OCI-LY7 (cell line): ENCODE data around the gene METTL1. TPM values are rescaled to one million over a fixed set of nuclear protein-coding genes. Genes with fewer than 3 reads are reported as not detected.

Experiments
- BruUV-seq: library from RNA; stranded (reverse); fragments of 400-500 nt; replicated peaks from 2 replicates; lab custom pipeline; 2021; lab: Mats Ljungman, UMichigan
- CTCF ChIA-PET: fragments of 300-600 bp; sonication (Branson Sonifier 250); formaldehyde crosslinking; loops from one replicate; lab custom pipeline; 2022; ENCODE audit warnings: antibody characterized with exemption; ENCODE audit not compliant: unreplicated experiment; lab: Charles Lee
- POLR2A ChIA-PET: fragments of 300-600 bp; sonication (Branson Sonifier 250); formaldehyde crosslinking; loops from one replicate; lab custom pipeline; 2022; ENCODE audit warnings: antibody characterized with exemption; lab: Charles Lee
- DNase-seq: peaks from one replicate; pipeline ENCODE4 v3.0.0-alpha.2; 2015; ENCODE audit warnings: low spot score
- H2AFZ ChIP-seq: fragments of 200-600 bp; sonication (generic), shearing (Covaris generic); 2 replicates; pipeline ENCODE4 v1.6.1; 2014; ENCODE audit warnings: mild to moderate bottlenecking, antibody characterized with exemption, low read length, moderate library complexity
- H3K27ac ChIP-seq: fragments of 200-600 bp; sonication (generic); 2 replicates; pipeline ENCODE4 v1.5.1; 2014; ENCODE audit warnings: mixed run types, low read depth, mild to moderate bottlenecking, moderate library complexity, low read length, inconsistent platforms; ENCODE audit not compliant: poor library complexity, severe bottlenecking
- H3K36me3 ChIP-seq: fragments of 200-600 bp; sonication (generic); 2 replicates; pipeline ENCODE4 v1.6.1; 2014; ENCODE audit warnings: mild to moderate bottlenecking, antibody characterized with exemption, low read length, moderate library complexity, mixed read lengths; ENCODE audit not compliant: insufficient read depth
- H3K4me1 ChIP-seq: fragments of 200-600 bp; sonication (generic); 2 replicates; pipeline ENCODE4 v1.5.1; 2014; ENCODE audit warnings: mild to moderate bottlenecking, low read length; ENCODE audit not compliant: insufficient read depth, poor library complexity, severe bottlenecking
- H3K4me2 ChIP-seq: fragments of 200-600 bp; sonication (generic); 2 replicates; pipeline ENCODE4 v1.6.1; 2014; ENCODE audit warnings: mild to moderate bottlenecking, low read length
- H3K4me3 ChIP-seq: fragments of 200-600 bp; sonication (generic); 2 replicates; pipeline ENCODE4 v1.5.1; 2014; ENCODE audit warnings: mild to moderate bottlenecking, low read depth, low read length; ENCODE audit not compliant: poor library complexity, severe bottlenecking
- H3K79me2 ChIP-seq: fragments of 200-600 bp; sonication (generic); 2 replicates; pipeline ENCODE4 v1.6.1; 2016; ENCODE audit warnings: low read depth, mild to moderate bottlenecking, low read length, moderate library complexity, mixed read lengths; ENCODE audit not compliant: insufficient read depth
- H3K9me2 ChIP-seq: fragments of 200-600 bp; sonication (generic); 2 replicates; pipeline ENCODE4 v1.6.1; 2016; ENCODE audit warnings: mild to moderate bottlenecking, low read length, mixed read lengths; ENCODE audit not compliant: insufficient read depth
- H3K9me3 ChIP-seq: fragments of 200-600 bp; sonication (generic); 2 replicates; pipeline ENCODE4 v1.6.1; 2014; ENCODE audit warnings: mild to moderate bottlenecking, mixed run types, low read length, mixed read lengths
- H4K20me1 ChIP-seq: fragments of 200-600 bp; sonication (generic); 2 replicates; pipeline ENCODE4 v1.6.1; 2014; ENCODE audit warnings: mild to moderate bottlenecking, antibody characterized with exemption, low read length, moderate library complexity, mixed read lengths; ENCODE audit not compliant: insufficient read depth
- EZH2phosphoT487 ChIP-seq: fragments of 200-600 bp; sonication (generic); IDR thresholded peaks from 2 replicates; pipeline ENCODE4 v1.6.1; 2018; ENCODE audit warnings: low read depth, borderline replicate concordance, mild to moderate bottlenecking, mixed run types, antibody characterized with exemption, low read length, moderate library complexity, mixed read lengths
- intact Hi-C: fragments of 100-400 bp; cut with micrococcal nuclease; formaldehyde crosslinking; loops from one replicate; pipeline ENCODE4 v1.10.0; 2022; ENCODE audit not compliant: unreplicated experiment
- total RNA-seq, 2 experiments: library from RNA; depleted of rRNA in 1 of 2; stranded (reverse); fragments of >200 nt in 1 of 2; shearing (Covaris generic) in 1 of 2; gene quantifications; 2 replicates each; pipeline ENCODE4 v1.2.3, GENCODE V29; 2014 to 2022
- TF ChIP-seq, protein P1 (sequence below): fragments of 200-600 bp; sonication (generic); conservative IDR thresholded peaks from 2 replicates; pipeline ENCODE4 v1.5.1; 2014; ENCODE audit warnings: mild to moderate bottlenecking, antibody characterized with exemption, low read length, moderate library complexity, mixed read lengths

The METTL1 gene
- total RNA-seq, 2 experiments from 2014 or later: 22.2 to 23.6 TPM

DNA sequence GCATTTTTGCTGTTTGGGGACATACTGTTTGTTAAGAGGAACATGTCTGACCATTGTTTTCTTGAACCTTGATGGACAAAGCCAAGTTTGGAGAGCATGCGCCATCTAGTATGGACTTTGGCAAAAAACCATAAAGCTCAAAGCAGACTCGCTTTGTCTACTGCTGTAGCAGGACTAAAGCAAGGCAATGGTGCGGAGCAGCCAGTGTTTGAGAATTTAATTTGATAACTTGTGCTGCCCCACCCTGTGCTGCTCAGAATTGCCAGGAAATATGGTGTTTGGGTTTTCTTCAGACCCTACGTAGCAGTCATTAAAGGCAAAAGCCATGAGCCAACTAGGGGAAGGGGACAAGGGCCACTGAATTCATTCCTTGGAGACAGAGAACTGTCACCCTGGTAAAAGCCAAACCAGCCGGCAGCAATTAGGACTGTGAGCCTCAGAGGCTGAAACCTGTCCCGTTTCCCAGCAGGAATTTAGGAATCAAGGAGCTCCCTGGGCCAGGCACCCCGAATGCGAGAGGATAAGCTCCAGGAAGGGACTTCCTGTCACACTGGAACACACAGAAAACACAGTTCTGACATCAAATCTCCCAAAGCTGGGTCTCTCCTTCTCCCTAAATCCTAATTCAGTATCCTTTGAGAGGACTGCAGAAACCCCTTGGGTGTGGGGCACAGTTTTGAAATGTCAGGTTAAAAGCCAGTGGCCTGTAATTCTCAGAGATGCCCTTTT lies 45.5 kb upstream of the METTL1 start:
- no peaks in the 10 kb centered on the region for H3K9me3 ChIP-seq
- no peaks in the 10 kb centered on the region for H4K20me1 ChIP-seq
- no peak for DNase-seq
- no peaks in the 10 kb centered on the region for H3K4me1 ChIP-seq
- no peaks in the 10 kb centered on the region for H3K9me2 ChIP-seq
- no peaks in the 10 kb centered on the region for H3K79me2 ChIP-seq
- POLR2A ChIA-PET: interaction anchor here (0.7 to 1.7 kb wide), 2 partner anchors 84 to 279 kb away, joined by 4 to 5 read pairs; no protein-coding TSS in a partner anchor
- CTCF ChIA-PET: interaction anchor here (1.4 kb wide), 1 partner anchor 15 kb away, joined by 4 read pairs; no protein-coding TSS in a partner anchor
- no peak overlapping the region for H3K4me2 ChIP-seq
- no peak overlapping the region for H3K4me3 ChIP-seq
- peaks cover 15% of the 10 kb centered on the region; the same call in 1 of the 2 replicates for H3K36me3 ChIP-seq
- H2AFZ ChIP-seq: no peak overlapping the region
- no TSS peak for BruUV-seq
- H3K27ac ChIP-seq: no peak overlapping the region
- intact Hi-C loops: no loop called here
- TF ChIP-seq EZH2phosphoT487: no peak
- TF ChIP-seq, protein P1, sequence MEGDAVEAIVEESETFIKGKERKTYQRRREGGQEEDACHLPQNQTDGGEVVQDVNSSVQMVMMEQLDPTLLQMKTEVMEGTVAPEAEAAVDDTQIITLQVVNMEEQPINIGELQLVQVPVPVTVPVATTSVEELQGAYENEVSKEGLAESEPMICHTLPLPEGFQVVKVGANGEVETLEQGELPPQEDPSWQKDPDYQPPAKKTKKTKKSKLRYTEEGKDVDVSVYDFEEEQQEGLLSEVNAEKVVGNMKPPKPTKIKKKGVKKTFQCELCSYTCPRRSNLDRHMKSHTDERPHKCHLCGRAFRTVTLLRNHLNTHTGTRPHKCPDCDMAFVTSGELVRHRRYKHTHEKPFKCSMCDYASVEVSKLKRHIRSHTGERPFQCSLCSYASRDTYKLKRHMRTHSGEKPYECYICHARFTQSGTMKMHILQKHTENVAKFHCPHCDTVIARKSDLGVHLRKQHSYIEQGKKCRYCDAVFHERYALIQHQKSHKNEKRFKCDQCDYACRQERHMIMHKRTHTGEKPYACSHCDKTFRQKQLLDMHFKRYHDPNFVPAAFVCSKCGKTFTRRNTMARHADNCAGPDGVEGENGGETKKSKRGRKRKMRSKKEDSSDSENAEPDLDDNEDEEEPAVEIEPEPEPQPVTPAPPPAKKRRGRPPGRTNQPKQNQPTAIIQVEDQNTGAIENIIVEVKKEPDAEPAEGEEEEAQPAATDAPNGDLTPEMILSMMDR: no peak

GRCh38 chr12:57816855-57817151 lies 44.9 kb upstream of the METTL1 start:
- BruUV-seq: no TSS peak
- no peak overlapping the region for H3K27ac ChIP-seq
- H3K36me3 ChIP-seq: peaks cover 13% of the 10 kb centered on the region; the same call in 1 of the 2 replicates
- H3K4me1 ChIP-seq: no peaks in the 10 kb centered on the region
- no peak overlapping the region for H3K4me2 ChIP-seq
- intact Hi-C loops: no loop called here
- no peaks in the 10 kb centered on the region for H4K20me1 ChIP-seq
- ChIA-PET CTCF (no interaction called here), POLR2A (no interaction called here)
- DNase-seq: no peak
- H3K79me2 ChIP-seq: no peaks in the 10 kb centered on the region
- no peak overlapping the region for H3K4me3 ChIP-seq
- H2AFZ ChIP-seq: no peak overlapping the region
- H3K9me2 ChIP-seq: no peaks in the 10 kb centered on the region
- TF ChIP-seq EZH2phosphoT487: no peak
- H3K9me3 ChIP-seq: no peaks in the 10 kb centered on the region

DNA sequence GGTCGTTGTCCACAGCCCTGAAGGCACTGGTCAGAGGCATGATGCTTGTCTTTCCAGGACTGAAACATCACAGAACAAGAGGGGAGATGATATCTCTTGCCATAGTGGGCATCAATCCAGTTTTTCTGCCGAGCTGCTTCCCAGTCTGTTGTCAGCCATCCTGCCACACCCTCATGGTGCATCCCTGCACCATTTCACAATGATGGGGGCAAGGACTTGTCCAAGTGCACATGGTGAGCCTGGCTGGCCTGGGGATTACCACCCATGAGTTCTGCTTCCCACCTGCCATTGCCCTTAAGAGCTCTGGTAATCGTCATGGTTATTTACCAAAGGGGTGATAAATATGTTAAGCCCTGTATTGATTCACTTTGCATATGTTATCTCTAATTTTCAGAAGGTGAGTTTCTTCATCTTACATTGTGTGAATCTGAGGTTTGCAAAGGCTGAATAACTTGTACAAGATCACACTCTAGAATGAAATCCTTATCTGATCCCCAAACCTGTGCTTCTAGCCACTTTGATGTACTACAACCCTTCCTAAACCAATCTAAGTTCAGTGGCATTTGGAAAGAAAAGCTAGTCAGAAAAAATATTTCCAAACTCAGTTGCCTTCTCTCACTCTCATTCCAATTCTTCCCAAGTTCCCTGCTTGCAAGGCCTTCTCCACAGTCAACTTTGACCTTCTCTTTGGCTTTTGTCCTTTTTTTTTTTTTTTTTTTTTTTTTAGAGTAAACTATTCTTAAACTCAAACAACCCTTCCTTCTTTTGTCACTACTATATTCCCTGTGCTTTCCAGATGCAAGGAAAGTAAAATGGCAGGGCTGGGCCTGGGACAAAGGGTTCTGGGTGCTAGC lies 44.3 kb upstream of the METTL1 start:
- ChIA-PET POLR2A (no interaction called here), CTCF (interaction anchor here (0.5 to 1.0 kb wide), 2 partner anchors 14 to 86 kb away, joined by 3 to 4 read pairs; no protein-coding TSS in a partner anchor)
- BruUV-seq: no TSS peak
- no peak for TF ChIP-seq EZH2phosphoT487
- TF ChIP-seq, protein P1: no peak
- Histone ChIP-seq H3K9me2 (no peaks in the 10 kb centered on the region), H3K36me3 (0 out of 2 replicates have a peak, but pooled peaks cover 8% of the 10 kb centered on the region), H2AFZ (no peak overlapping the region), H3K79me2 (no peaks in the 10 kb centered on the region), H3K4me1 (no peaks in the 10 kb centered on the region), H4K20me1 (no peaks in the 10 kb centered on the region), H3K4me3 (no peak overlapping the region), H3K27ac (no peak overlapping the region), H3K4me2 (no peak overlapping the region), H3K9me3 (no peaks in the 10 kb centered on the region)
- no peak for DNase-seq
- intact Hi-C loops: no loop called here
